ENCODE data around the gene CHAF1A.

GRCh38 chr19:4409123-4409933, 6.9 kb downstream of the CHAF1A start:
- TF ChIP-seq POLR2A (IDR thresholded peaks at IDR 0.05; ENCODE audit: low read depth, low read length): peak; percentile 13
- 0 out of 2 replicates have a peak, but pooled peaks have one; percentile 51 for TF ChIP-seq POLR2AphosphoS5 (IDR thresholded peaks at IDR 0.05; ENCODE audit: low read depth, low read length)
- no peak for TF ChIP-seq SPI1 (IDR thresholded peaks at IDR 0.05; ENCODE audit: low read depth, low read length)
- TF ChIP-seq TAF1 (IDR thresholded peaks at IDR 0.05; ENCODE audit: low read depth, low read length): no peak
- no peak for TF ChIP-seq PAX5 (IDR thresholded peaks at IDR 0.05; ENCODE audit: insufficient read depth, low read length, severe bottlenecking)
- no peak for TF ChIP-seq POU2F2 (IDR thresholded peaks at IDR 0.05; ENCODE audit: low read depth, low read length)

Data from GM12891 (cell line).